Neural crest cell (in vitro differentiated cells): Measurements from ENCODE around the gene PCGF3. TPM values are rescaled to one million over a fixed set of nuclear protein-coding genes. Genes with fewer than 3 reads are reported as not detected.
A peak's percentile ranks its signal among the peaks of the same experiment; 100 is the strongest.

Experiments used
- DNase-seq: peaks from one replicate; pipeline ENCODE4 v3.0.0; 2021; ENCODE audit warnings: low read depth, mixed read lengths, low spot score
- H3K27ac Mint-ChIP-seq: one replicate; pipeline ENCODE4 v1.8.0; 2021; ENCODE audit warnings: mild to moderate bottlenecking, mixed read lengths; ENCODE audit not compliant: unreplicated experiment
- H3K27me3 Mint-ChIP-seq: 2 replicates; pipeline ENCODE4 v1.8.0; 2021; ENCODE audit warnings: low read depth, mild to moderate bottlenecking, mixed read lengths
- H3K36me3 Mint-ChIP-seq: 2 replicates; pipeline ENCODE4 v1.8.0; 2021; ENCODE audit warnings: low read depth, mild to moderate bottlenecking, mixed read lengths
- H3K4me1 Mint-ChIP-seq: 2 replicates; pipeline ENCODE4 v1.8.0; 2021; ENCODE audit warnings: mixed read lengths
- H3K4me3 Mint-ChIP-seq: one replicate; pipeline ENCODE4 v1.8.0; 2021; ENCODE audit warnings: mild to moderate bottlenecking, mixed read lengths
- H3K9me3 Mint-ChIP-seq: 2 replicates; pipeline ENCODE4 v1.8.0; 2021; ENCODE audit warnings: mixed read lengths
- total RNA-seq: library from RNA; stranded (reverse); gene quantifications from 2 replicates; pipeline ENCODE4 v1.2.1, GENCODE V29; 2021
- TF ChIP-seq, protein P1 (sequence below): fragments of 200-600 bp; sonication (generic); conservative IDR thresholded peaks from 2 replicates; pipeline ENCODE4 v1.5.0; 2021; ENCODE audit warnings: antibody characterized with exemption, mild to moderate bottlenecking

PCGF3 gene
- total RNA-seq, 1 donor from 2014 or later = 58.5 TPM

DNA sequence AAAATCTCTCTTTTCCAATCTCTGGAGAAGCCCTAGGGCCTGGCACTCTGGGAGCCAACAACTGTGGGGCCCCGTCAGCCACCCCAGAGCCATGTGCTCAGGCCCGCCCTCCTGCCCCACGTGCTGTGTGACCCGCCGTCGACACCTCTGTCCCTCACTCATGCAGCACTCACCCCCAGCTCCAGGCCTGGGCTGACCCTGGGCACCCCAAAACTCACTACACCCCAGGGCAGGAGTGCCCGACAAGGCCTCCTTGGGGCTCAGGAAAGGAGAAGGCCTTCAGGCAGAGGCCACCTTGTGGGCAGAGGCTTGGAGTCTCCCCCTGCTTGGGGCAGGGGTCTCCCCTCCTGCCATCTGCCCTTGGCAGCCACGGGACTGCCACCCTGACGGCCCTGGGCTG, 25.5 kb upstream of the PCGF3 start:
- Mint-ChIP-seq H3K4me1 (peaks cover 2% of the 10 kb centered on the region), H3K9me3 (no peaks in the 10 kb centered on the region), H3K27me3 (no peaks in the 10 kb centered on the region), H3K27ac (no peak overlapping the region), H3K4me3 (peak overlapping the region; percentile 67), H3K36me3 (no peaks in the 10 kb centered on the region)
- TF ChIP-seq, protein P1, sequence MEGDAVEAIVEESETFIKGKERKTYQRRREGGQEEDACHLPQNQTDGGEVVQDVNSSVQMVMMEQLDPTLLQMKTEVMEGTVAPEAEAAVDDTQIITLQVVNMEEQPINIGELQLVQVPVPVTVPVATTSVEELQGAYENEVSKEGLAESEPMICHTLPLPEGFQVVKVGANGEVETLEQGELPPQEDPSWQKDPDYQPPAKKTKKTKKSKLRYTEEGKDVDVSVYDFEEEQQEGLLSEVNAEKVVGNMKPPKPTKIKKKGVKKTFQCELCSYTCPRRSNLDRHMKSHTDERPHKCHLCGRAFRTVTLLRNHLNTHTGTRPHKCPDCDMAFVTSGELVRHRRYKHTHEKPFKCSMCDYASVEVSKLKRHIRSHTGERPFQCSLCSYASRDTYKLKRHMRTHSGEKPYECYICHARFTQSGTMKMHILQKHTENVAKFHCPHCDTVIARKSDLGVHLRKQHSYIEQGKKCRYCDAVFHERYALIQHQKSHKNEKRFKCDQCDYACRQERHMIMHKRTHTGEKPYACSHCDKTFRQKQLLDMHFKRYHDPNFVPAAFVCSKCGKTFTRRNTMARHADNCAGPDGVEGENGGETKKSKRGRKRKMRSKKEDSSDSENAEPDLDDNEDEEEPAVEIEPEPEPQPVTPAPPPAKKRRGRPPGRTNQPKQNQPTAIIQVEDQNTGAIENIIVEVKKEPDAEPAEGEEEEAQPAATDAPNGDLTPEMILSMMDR = no peak
- DNase-seq = no peak

DNA sequence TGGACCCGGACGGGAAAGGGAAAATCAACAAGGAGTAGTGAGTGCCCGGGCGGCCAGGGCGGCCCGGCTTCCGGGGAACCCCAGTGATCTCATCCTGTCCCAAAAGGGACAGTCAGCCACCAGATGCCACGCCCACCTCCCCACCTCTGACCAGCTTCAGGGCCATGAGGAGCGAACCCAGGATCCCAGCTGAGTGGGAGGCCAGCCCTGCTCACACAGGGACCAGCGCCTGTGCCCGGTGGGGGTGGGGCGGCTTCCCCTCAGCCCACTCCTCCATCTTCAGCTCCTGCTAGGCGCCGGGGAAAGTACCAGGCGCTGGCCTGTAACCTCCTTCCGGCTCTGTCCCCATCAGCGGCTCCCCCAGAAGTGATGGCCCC, 25.1 kb upstream of the PCGF3 start:
- TF ChIP-seq, protein P1 = no peak
- no peaks in the 10 kb centered on the region for H3K36me3 Mint-ChIP-seq
- H3K4me1 Mint-ChIP-seq = peaks cover 3% of the 10 kb centered on the region
- no peaks in the 10 kb centered on the region for H3K9me3 Mint-ChIP-seq
- peak overlapping the region; percentile 67 for H3K4me3 Mint-ChIP-seq
- H3K27ac Mint-ChIP-seq = no peak overlapping the region
- H3K27me3 Mint-ChIP-seq = no peaks in the 10 kb centered on the region
- DNase-seq = no peak

DNA sequence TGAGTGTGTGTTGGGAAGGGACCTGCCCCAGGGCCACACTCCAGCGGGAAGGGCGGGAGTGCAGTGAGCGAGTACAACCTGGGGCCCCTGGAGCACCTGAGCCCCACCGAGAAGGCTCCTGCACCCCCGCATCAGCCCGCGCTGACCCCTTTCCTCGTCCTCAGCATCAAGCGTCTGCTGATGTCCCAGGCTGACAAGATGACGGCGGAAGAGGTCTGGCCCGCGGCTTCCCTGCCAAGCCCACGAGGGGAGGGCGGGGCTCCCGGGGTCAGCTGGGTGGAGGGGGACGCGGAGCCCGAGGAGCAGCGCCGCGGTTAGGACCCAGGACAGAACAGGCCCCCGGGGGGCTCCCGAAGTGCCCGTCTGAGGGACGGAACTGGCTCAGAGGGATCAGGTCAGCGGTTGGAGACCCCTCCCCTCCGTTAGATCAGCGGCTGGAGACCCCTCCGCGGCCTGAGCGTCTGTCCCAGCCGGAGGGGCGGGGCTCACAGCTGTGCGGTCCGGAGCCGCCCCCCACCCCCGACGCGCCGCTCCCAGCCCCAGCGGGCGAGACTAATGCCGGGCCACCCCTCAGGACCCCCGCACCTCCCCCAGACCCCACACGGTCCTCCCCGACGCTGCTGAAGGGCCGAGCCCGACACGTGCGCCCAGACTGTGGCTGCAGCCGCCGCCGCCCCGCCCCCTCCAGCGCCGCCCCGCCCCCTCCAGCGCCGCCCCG, 24.5 kb upstream of the PCGF3 start:
- no peaks in the 10 kb centered on the region for H3K36me3 Mint-ChIP-seq
- TF ChIP-seq, protein P1 = no peak
- peak; percentile 52 for DNase-seq
- no peaks in the 10 kb centered on the region for H3K9me3 Mint-ChIP-seq
- H3K4me3 Mint-ChIP-seq = peak overlapping the region; percentile 54
- no peak overlapping the region for H3K27ac Mint-ChIP-seq
- peaks cover 3% of the 10 kb centered on the region for H3K4me1 Mint-ChIP-seq
- no peaks in the 10 kb centered on the region for H3K27me3 Mint-ChIP-seq

DNA sequence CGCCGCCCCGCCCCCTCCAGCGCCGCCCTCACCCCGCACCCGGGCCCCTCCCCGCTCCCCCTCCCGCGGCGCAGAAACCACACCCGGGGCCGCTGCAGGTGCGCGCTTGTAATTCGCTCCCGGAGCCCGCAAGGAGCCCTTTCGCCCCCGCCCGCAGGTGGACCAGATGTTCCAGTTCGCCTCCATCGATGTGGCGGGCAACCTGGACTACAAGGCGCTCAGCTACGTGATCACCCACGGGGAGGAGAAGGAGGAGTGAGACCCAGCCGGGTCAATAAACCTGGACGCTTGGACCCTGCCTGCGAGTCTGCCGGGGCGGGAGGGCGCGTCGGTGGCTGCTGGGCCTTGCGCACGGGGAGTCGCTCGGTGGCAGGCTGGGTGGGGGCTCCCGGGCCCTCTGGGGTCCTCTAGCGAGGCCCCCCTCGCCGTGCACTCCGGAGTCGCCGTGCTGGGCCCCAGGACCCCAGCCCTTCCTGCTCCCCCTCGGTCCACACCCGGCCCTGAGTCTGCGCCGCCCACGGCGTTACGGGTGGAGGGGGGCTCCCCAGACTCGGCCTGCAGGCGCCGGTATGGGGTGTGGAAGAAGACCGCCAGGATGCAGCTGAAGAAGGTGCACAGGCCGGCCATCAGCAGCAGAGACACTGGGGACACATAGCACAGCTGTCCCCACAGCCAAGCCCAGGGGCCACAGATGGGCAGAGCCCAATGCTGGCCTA, 23.7 kb upstream of the PCGF3 start:
- Mint-ChIP-seq H3K4me1 (peaks cover 3% of the 10 kb centered on the region), H3K9me3 (no peaks in the 10 kb centered on the region), H3K27me3 (no peaks in the 10 kb centered on the region), H3K36me3 (no peaks in the 10 kb centered on the region), H3K4me3 (no peak overlapping the region), H3K27ac (no peak overlapping the region)
- TF ChIP-seq, protein P1 = no peak
- DNase-seq = no peak

DNA sequence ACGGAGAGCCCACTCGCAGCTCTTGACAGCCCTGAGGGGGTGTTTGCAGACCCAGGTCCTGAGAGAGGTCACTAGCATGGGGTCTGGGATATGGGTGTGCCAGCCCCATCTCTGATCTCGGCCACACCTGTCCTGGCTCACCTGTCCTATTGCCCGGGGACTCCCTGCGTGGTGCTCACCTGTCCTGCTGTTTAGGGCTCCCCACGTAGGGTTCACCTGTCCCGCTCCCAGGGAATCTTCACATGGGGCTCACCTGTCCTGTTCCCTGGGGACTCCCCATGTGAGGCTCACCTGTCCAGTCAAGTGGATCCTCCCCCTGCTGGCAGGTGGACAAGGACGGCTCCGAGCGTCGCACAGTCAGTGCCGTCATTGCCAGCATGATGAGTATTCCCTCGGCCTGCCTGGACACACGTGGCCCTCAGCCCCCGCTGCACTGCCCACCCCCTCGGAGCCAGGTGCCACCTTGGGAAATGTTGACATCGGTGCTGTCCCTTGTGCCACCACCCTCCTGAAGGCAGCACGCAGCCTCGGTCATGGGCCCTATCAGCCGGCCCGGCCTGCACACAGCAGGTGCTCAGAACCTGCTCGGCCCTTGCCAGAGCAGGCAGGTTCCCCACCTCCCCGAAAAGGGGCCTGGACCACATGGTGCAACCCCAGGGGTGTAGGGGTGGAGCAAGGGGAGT, 23.0 kb upstream of the PCGF3 start:
- no peaks in the 10 kb centered on the region for H3K9me3 Mint-ChIP-seq
- no peak for DNase-seq
- TF ChIP-seq, protein P1 = no peak
- H3K4me1 Mint-ChIP-seq = peaks cover 3% of the 10 kb centered on the region
- H3K36me3 Mint-ChIP-seq = no peaks in the 10 kb centered on the region
- peaks cover under 1% of the 10 kb centered on the region for H3K27me3 Mint-ChIP-seq
- H3K27ac Mint-ChIP-seq = no peak overlapping the region
- no peak overlapping the region for H3K4me3 Mint-ChIP-seq
